ENCODE measurements around the gene UGT1A6. TPM values are rescaled to one million over a fixed set of nuclear protein-coding genes. Genes with fewer than 3 reads are reported as not detected.
"Not testable (repeated sequence)": the region's sequence is repeated elsewhere in the genome, so short reads cannot be mapped to it uniquely, and the experiment has no call there.

UGT1A6 gene
- 0.06 TPM for polyA plus RNA-seq
- long read RNA-seq, donor 1, result 0 reads
- long read RNA-seq, donor 2, result 0 reads
- long read RNA-seq, donor 3, result 0 reads
- long read RNA-seq, donor 4, result 0 reads
- long read RNA-seq, donor 5, result 0 reads
- long read RNA-seq, donor 6, result 0 reads
- long read RNA-seq, donor 7, result 0 reads
- long read RNA-seq, donor 8, result 0 reads
- long read RNA-seq, donor 9, result 0 reads
- long read RNA-seq, donor 10, result 0 reads
- long read RNA-seq, donor 11, result 0 reads

DNA sequence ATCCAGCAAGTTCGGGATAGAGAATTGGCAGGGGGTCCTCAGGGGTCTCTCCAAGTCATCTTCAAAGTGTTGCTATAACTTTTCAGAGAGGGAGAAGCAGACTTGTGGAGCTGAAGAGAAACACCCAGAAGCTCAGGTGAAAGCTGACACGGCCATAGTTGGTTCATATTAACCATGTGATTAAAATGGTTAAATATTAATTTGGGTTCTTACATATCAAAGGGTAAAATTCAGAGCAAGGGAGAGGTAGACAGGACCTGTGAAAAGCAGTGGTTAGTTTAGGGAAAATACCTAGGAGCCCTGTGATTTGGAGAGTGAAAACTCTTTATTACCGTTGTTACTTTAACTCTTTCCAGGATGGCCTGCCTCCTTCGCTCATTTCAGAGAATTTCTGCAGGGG is at the start of gene UGT1A6:
TSS of gene UGT1A6 (plus strand) at position 243 of the 400 bp plus-strand sequence. CDS start at position 358, 115 bp downstream.
- no peak for DNase-seq
- no peaks in the 10 kb centered on the region for H3K36me3 ChIP-seq (ENCODE audit: control insufficient read depth, insufficient read depth, low read length)
- no peaks in the 10 kb centered on the region for H3K4me1 ChIP-seq (ENCODE audit: control insufficient read depth, insufficient read depth, low read length)
- no peaks in the 10 kb centered on the region for H3K27me3 ChIP-seq (ENCODE audit: control insufficient read depth, insufficient read depth, low read length)
- no peak within 1 kb of the TSS for H3K27ac ChIP-seq (ENCODE audit: low read length)
- no peak within 1 kb of the TSS for H3K4me3 ChIP-seq (ENCODE audit: low read length)
- no peaks in the 10 kb centered on the region for H3K9me3 ChIP-seq (ENCODE audit: control insufficient read depth, low read depth, low read length)
- 20% methylated on average over 1 of the region's 4 CpGs for WGBS (ENCODE audit: insufficient coverage, low lambda C conversion rate)

DNA sequence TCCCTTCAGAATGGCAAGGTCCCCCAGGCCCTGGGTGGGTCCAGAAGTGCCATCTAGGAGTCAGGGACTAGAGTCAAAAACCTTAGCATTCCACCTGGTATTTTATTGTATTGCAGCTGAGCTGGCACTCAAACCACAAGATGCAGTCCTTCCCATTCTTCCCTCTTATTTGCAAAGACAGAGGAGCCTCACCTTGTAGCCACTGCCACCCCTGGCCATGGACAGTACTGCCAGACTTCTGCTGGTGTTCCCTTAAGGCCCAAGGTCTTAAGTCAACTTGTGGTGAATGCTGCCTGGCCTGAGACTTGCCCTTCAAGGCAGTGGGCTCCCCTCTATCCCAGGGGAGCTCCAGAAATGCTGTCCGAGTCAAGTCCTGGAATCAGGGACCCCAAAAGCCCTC is 49.6 kb upstream of the UGT1A6 start:
- Histone ChIP-seq H3K4me1 (ENCODE audit: control insufficient read depth, insufficient read depth, low read length) (no peaks in the 10 kb centered on the region), H3K36me3 (ENCODE audit: control insufficient read depth, insufficient read depth, low read length) (no peaks in the 10 kb centered on the region), H3K9me3 (ENCODE audit: control insufficient read depth, low read depth, low read length) (peaks cover 3% of the 10 kb centered on the region), H3K4me3 (ENCODE audit: low read length) (no peak overlapping the region), H3K27me3 (ENCODE audit: control insufficient read depth, insufficient read depth, low read length) (no peaks in the 10 kb centered on the region), H3K27ac (ENCODE audit: low read length) (no peak overlapping the region)
- no CpG with 5 or more reads among the region's 1 CpG for WGBS (ENCODE audit: insufficient coverage, low lambda C conversion rate)
- no peak for DNase-seq

DNA sequence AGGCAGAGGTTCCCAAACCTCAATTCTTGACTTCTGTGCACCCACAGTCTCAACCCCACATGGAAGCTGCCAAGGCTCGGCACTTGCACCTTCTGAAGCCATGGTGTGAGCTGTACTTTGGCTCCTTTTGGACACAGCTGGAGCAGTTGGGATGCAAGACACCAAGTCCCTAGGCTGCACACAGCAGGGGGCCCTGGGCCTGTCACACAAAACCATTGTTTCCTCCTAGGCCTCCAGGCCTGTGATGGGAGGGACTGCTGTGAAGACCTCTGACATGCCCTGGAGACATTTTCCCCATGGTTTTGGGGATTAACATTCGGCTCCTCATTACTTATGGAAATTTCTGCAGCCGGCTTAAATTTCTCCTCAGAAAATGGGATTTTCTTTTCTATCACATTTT is 46.7 kb upstream of the UGT1A6 start:
- H3K4me1 ChIP-seq (ENCODE audit: control insufficient read depth, insufficient read depth, low read length); DNase-seq; H3K9me3 ChIP-seq (ENCODE audit: control insufficient read depth, low read depth, low read length); H3K36me3 ChIP-seq (ENCODE audit: control insufficient read depth, insufficient read depth, low read length); H3K27me3 ChIP-seq (ENCODE audit: control insufficient read depth, insufficient read depth, low read length); H3K27ac ChIP-seq (ENCODE audit: low read length); H3K4me3 ChIP-seq (ENCODE audit: low read length): not testable (repeated sequence)
- WGBS (ENCODE audit: insufficient coverage, low lambda C conversion rate), result 100% methylated on average over 2 of the region's 3 CpGs

DNA sequence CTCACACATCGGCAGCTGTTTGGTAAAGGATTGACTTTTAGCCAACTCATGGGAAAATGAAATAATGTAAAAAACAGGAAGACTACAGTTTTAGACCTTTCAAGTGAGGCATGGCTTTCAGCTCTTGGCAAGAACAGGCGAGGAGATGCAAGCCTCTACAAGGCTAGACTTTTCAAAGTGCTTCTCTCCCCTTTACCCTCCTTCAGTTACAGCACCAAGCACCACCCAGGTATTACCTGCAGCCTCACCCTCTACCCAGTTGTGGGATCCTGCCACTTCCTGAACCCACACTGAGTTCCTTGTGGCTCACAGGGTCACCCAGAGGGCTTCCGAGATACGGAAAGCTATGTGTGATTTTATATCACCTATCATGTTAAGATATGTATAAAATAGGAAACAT is 41.7 kb upstream of the UGT1A6 start:
- WGBS (ENCODE audit: insufficient coverage, low lambda C conversion rate), result 100% methylated on average over 1 of the region's 4 CpGs
- Histone ChIP-seq H3K27me3 (ENCODE audit: control insufficient read depth, insufficient read depth, low read length) (no peaks in the 10 kb centered on the region), H3K4me1 (ENCODE audit: control insufficient read depth, insufficient read depth, low read length) (no peaks in the 10 kb centered on the region), H3K9me3 (ENCODE audit: control insufficient read depth, low read depth, low read length) (no peaks in the 10 kb centered on the region), H3K36me3 (ENCODE audit: control insufficient read depth, insufficient read depth, low read length) (no peaks in the 10 kb centered on the region), H3K27ac (ENCODE audit: low read length) (no peak overlapping the region), H3K4me3 (ENCODE audit: low read length) (no peak overlapping the region)
- DNase-seq, result no peak

DNA sequence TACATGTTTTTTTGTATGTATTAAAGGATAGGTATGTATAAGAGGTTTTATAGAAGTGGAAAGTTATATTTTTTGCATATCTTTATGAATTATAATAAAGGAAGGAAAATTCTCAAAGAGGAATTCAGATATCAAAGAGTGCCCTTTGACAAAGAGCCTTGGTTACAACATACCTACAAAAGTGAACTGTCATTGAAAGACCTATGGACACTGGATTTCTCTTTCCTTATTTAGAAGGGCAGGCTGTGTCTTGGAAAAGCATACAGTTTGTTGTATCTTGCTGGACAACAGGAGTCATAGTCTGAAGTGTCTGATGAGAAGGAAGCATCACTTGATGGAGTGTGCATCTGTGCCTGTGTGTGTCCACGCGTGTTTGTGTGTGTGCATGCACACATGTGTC is 41.3 kb upstream of the UGT1A6 start:
- Histone ChIP-seq H3K36me3 (ENCODE audit: control insufficient read depth, insufficient read depth, low read length) (no peaks in the 10 kb centered on the region), H3K27ac (ENCODE audit: low read length) (no peak overlapping the region), H3K4me1 (ENCODE audit: control insufficient read depth, insufficient read depth, low read length) (no peaks in the 10 kb centered on the region), H3K27me3 (ENCODE audit: control insufficient read depth, insufficient read depth, low read length) (no peaks in the 10 kb centered on the region), H3K4me3 (ENCODE audit: low read length) (no peak overlapping the region), H3K9me3 (ENCODE audit: control insufficient read depth, low read depth, low read length) (no peaks in the 10 kb centered on the region)
- DNase-seq, result no peak
- no CpG with 5 or more reads among the region's 2 CpGs for WGBS (ENCODE audit: insufficient coverage, low lambda C conversion rate)

DNA sequence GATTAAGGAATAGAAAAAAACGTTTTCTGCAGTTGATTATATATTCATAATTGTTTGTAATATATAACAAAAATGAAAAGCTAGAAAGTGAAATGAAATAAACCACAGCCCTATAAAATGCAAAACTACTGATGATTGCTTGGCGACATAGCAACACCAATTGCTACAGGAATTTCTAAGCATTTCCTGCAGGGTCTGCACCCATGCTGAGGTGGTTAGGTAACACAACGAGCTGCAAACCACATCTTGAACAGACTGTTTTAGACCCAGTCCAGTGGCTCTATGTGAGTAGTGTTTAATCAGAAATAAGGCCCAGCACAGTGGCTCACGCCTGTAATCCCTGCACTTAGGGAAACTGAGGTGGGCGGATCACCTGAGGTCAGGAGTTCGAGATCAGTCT is 38.2 kb upstream of the UGT1A6 start:
- H3K9me3 ChIP-seq (ENCODE audit: control insufficient read depth, low read depth, low read length), result no peaks in the 10 kb centered on the region
- H3K4me3 ChIP-seq (ENCODE audit: low read length), result no peak overlapping the region
- H3K27me3 ChIP-seq (ENCODE audit: control insufficient read depth, insufficient read depth, low read length), result no peaks in the 10 kb centered on the region
- no peak for DNase-seq
- H3K4me1 ChIP-seq (ENCODE audit: control insufficient read depth, insufficient read depth, low read length), result no peaks in the 10 kb centered on the region
- no peaks in the 10 kb centered on the region for H3K36me3 ChIP-seq (ENCODE audit: control insufficient read depth, insufficient read depth, low read length)
- WGBS (ENCODE audit: insufficient coverage, low lambda C conversion rate), result 33% methylated on average over 2 of the region's 6 CpGs
- no peak overlapping the region for H3K27ac ChIP-seq (ENCODE audit: low read length)

DNA sequence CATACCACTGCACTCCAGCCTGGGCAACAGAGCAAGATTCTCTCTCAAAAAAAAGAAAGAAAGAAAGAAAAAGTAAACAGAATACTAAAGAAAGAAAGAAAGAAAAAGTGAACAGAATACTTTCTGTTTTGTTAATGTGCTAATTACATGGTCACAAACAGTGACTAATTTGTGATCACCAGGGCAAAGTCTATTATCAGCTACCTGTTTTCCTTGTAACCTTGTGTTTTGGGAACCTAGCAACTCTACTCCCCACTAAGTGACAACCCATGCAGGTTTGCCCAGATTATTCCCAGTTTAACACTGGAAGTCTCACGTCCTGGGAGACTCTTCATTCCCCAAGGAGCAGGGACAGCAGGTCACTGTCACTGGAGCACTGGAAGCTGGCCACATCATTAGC is 37.6 kb upstream of the UGT1A6 start:
- Histone ChIP-seq H3K27ac (ENCODE audit: low read length) (no peak overlapping the region), H3K4me3 (ENCODE audit: low read length) (no peak overlapping the region), H3K27me3 (ENCODE audit: control insufficient read depth, insufficient read depth, low read length) (no peaks in the 10 kb centered on the region), H3K9me3 (ENCODE audit: control insufficient read depth, low read depth, low read length) (no peaks in the 10 kb centered on the region), H3K36me3 (ENCODE audit: control insufficient read depth, insufficient read depth, low read length) (no peaks in the 10 kb centered on the region), H3K4me1 (ENCODE audit: control insufficient read depth, insufficient read depth, low read length) (no peaks in the 10 kb centered on the region)
- WGBS (ENCODE audit: insufficient coverage, low lambda C conversion rate), result 20% methylated on average over 1 of the region's 1 CpG
- peak in 1 of 2 donors; percentile 4 for DNase-seq

DNA sequence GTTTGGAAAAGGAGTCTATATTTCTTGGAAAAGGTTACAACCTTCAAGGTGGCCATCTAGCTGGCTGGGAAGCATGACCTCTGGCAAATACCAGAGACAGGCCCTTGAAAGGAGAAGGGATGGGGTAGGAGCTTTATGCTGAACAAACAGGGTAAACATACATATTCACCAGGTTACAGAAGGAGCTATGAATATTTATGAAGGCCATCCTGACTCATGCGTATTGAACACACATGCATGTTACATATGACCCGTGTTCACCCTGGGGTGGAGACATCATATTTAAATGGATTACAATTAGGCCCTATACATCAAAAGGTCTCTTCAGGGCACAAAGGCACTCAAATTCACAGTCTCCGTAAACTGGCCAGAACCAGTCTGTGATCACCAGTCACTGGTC is 36.7 kb upstream of the UGT1A6 start:
- not testable (repeated sequence) for DNase-seq; H3K27ac ChIP-seq (ENCODE audit: low read length); H3K27me3 ChIP-seq (ENCODE audit: control insufficient read depth, insufficient read depth, low read length); H3K36me3 ChIP-seq (ENCODE audit: control insufficient read depth, insufficient read depth, low read length); H3K9me3 ChIP-seq (ENCODE audit: control insufficient read depth, low read depth, low read length); H3K4me1 ChIP-seq (ENCODE audit: control insufficient read depth, insufficient read depth, low read length); H3K4me3 ChIP-seq (ENCODE audit: low read length)
- no CpG with 5 or more reads among the region's 3 CpGs for WGBS (ENCODE audit: insufficient coverage, low lambda C conversion rate)

DNA sequence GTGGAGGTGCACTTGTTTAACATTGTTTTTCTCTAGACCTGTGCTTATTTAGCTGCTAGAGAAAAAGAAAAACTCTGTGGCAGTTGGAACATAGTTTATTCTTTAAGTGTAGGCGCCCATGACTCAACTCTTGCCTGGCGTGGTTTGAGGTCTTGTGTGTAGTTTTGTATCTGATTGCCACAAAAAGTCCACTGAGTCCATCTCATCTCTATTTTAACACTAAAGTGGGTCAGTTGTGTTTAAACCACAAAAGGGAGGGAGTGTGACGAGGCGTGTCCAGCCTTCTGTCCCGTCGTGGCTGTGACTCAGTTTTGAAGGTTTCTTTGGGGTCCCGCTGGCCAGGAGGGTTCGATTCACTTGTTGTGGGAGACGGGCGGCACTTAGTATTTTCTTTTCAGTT is 36.2 kb upstream of the UGT1A6 start:
- DNase-seq, result no peak
- no peaks in the 10 kb centered on the region for H3K36me3 ChIP-seq (ENCODE audit: control insufficient read depth, insufficient read depth, low read length)
- no peaks in the 10 kb centered on the region for H3K4me1 ChIP-seq (ENCODE audit: control insufficient read depth, insufficient read depth, low read length)
- H3K4me3 ChIP-seq (ENCODE audit: low read length), result no peak overlapping the region
- H3K9me3 ChIP-seq (ENCODE audit: control insufficient read depth, low read depth, low read length), result no peaks in the 10 kb centered on the region
- H3K27ac ChIP-seq (ENCODE audit: low read length), result no peak overlapping the region
- H3K27me3 ChIP-seq (ENCODE audit: control insufficient read depth, insufficient read depth, low read length), result no peaks in the 10 kb centered on the region
- WGBS (ENCODE audit: insufficient coverage, low lambda C conversion rate), result no CpG with 5 or more reads among the region's 10 CpGs

DNA sequence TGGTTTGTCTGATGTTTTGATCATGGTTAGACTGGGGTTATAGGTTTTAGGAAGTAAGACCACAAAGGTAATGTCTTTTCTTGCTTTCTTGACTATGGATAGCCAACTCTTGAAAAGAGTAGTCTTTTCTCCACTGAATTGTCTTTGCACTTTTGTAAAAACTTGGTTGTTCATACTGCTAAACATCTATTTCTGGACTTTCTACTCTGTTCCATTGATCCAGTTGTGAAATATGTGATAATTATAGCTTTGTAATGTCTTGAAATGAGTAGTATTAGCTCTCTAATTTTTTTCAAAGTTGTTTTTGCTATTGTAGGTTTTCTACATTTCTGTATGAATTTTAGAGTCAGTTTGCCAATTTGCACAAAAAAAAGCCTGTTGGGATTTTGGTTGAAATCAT is 34.1 kb upstream of the UGT1A6 start:
- H3K27ac ChIP-seq (ENCODE audit: low read length), result no peak overlapping the region
- H3K36me3 ChIP-seq (ENCODE audit: control insufficient read depth, insufficient read depth, low read length), result no peaks in the 10 kb centered on the region
- H3K9me3 ChIP-seq (ENCODE audit: control insufficient read depth, low read depth, low read length), result no peaks in the 10 kb centered on the region
- no peak for DNase-seq
- H3K27me3 ChIP-seq (ENCODE audit: control insufficient read depth, insufficient read depth, low read length), result no peaks in the 10 kb centered on the region
- no peak overlapping the region for H3K4me3 ChIP-seq (ENCODE audit: low read length)
- no peaks in the 10 kb centered on the region for H3K4me1 ChIP-seq (ENCODE audit: control insufficient read depth, insufficient read depth, low read length)

DNA sequence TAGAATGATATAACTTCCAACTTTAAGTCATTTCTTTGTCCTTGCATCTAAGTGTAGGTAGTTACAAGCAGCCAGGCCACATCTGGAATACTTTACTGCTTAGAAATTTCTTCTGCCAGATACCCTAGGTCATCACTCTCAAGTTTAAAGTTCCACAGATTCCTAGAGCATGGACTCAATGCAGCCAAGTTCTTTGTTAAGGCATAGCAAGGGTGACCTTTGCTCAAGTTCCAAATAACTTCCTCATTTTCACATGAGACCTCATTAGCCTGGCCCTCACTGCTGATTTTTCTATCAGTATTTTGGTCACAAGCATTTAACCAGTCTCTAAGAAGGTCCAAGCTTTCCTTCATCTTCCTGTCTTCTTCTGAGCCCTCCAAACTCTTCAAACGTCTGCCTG is 28.8 kb upstream of the UGT1A6 start:
- H3K4me1 ChIP-seq (ENCODE audit: control insufficient read depth, insufficient read depth, low read length), result no peaks in the 10 kb centered on the region
- no peak overlapping the region for H3K27ac ChIP-seq (ENCODE audit: low read length)
- DNase-seq, result no peak
- WGBS (ENCODE audit: insufficient coverage, low lambda C conversion rate), result 14% methylated on average over 1 of the region's 1 CpG
- H3K36me3 ChIP-seq (ENCODE audit: control insufficient read depth, insufficient read depth, low read length), result no peaks in the 10 kb centered on the region
- H3K9me3 ChIP-seq (ENCODE audit: control insufficient read depth, low read depth, low read length), result no peaks in the 10 kb centered on the region
- no peak overlapping the region for H3K4me3 ChIP-seq (ENCODE audit: low read length)
- no peaks in the 10 kb centered on the region for H3K27me3 ChIP-seq (ENCODE audit: control insufficient read depth, insufficient read depth, low read length)
